GM12878 (cell line): ENCODE results near the gene ASIC2.

Experiments
- CEBPB ChIP-seq, 2 experiments: fragments of 150-350 bp in 1 of 2; IDR thresholded peaks; 2 replicates each; pipeline ENCODE4 v1.6.1; 2012 to 2014; ENCODE audit warnings: low read depth in 2 of 2, low read length in 2 of 2, borderline replicate concordance in 1 of 2, inconsistent platforms in 1 of 2
- EZH2 ChIP-seq: IDR thresholded peaks from 2 replicates; pipeline ENCODE4 v1.6.1; 2012; ENCODE audit warnings: low read depth, mild to moderate bottlenecking, control low read depth, inconsistent platforms, low read length, borderline replicate concordance; ENCODE audit not compliant: control insufficient read depth
- IKZF1 ChIP-seq: fragments of 450-650 bp; conservative IDR thresholded peaks from 2 replicates; pipeline ENCODE4 v1.6.1; 2017; ENCODE audit warnings: antibody characterized with exemption, mild to moderate bottlenecking
- MXI1 ChIP-seq: fragments of 150-350 bp; IDR thresholded peaks from 2 replicates; pipeline ENCODE4 v1.6.1; 2011; ENCODE audit warnings: low read depth, mild to moderate bottlenecking, inconsistent platforms, low read length, improper control_type of control experiment
- NR2C2 ChIP-seq: IDR thresholded peaks from 2 replicates; pipeline ENCODE4 v1.6.1; 2011; ENCODE audit warnings: borderline replicate concordance, low read depth; ENCODE audit not compliant: control insufficient read depth, insufficient read length
- POLR2A ChIP-seq: IDR thresholded peaks from 2 replicates; pipeline ENCODE4 v1.6.1; 2011; ENCODE audit warnings: low read depth, mild to moderate bottlenecking, low read length
- RFX5 ChIP-seq: IDR thresholded peaks from 2 replicates; pipeline ENCODE4 v1.6.1; 2011; ENCODE audit warnings: low read depth, low read length, improper control_type of control experiment
- SMC3 ChIP-seq: IDR thresholded peaks from 2 replicates; pipeline ENCODE4 v1.6.1; 2011; ENCODE audit warnings: low read length, improper control_type of control experiment, borderline replicate concordance
- TAF1 ChIP-seq: IDR thresholded peaks from 2 replicates; pipeline ENCODE4 v1.6.1; 2011; ENCODE audit warnings: mild to moderate bottlenecking, low read depth, low read length, borderline replicate concordance
- ZBED1 ChIP-seq: IDR thresholded peaks from 2 replicates; pipeline ENCODE4 v1.6.1; 2016; ENCODE audit warnings: borderline replicate concordance
- TF ChIP-seq, protein P1 (sequence below): IDR thresholded peaks from 2 replicates; pipeline ENCODE4 v1.6.1; 2011; ENCODE audit warnings: low read depth, low read length, improper control_type of control experiment, borderline replicate concordance
- TF ChIP-seq, protein P2 (sequence below), 3 experiments: IDR thresholded peaks in 2 of 3; conservative IDR thresholded peaks in 1 of 3; 2 replicates each; pipeline ENCODE4 v1.5.1; 2011; ENCODE audit warnings: low read depth in 3 of 3, low read length in 3 of 3, mild to moderate bottlenecking in 3 of 3, control low read depth in 2 of 3, moderate library complexity in 2 of 3, inconsistent platforms in 1 of 3, mixed read lengths in 1 of 3; ENCODE audit not compliant: control insufficient read depth in 2 of 3, insufficient read depth in 1 of 3; ENCODE audit errors: extremely low read depth in 1 of 3
- TF ChIP-seq, protein P3 (sequence below): IDR thresholded peaks from 2 replicates; pipeline ENCODE4 v1.6.1; 2011; ENCODE audit warnings: low read depth, mild to moderate bottlenecking, low read length, moderate library complexity, borderline replicate concordance; ENCODE audit errors: extremely low read depth

DNA sequence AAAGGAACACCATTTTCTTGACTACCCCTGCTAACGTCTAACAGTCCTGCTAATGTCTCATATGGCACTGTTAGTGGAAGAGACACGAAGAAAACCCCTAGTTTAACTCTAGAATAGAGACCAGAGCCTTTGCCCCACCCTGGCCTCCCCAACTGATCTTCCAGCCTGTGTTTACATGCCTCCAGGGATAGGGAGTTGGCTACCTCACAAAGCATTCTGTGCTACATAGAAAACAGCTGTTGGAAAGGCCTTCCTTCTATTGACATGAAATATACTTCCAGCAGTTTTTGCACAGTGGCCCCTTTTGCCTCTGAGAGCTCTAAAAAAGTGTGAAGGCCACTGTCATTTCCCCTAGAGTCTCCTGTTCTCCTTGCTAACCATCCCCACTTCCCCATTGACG is 73.1 kb downstream of the ASIC2 start:
- no peak for TF ChIP-seq ZBED1
- TF ChIP-seq EZH2 = no peak
- TF ChIP-seq, protein P1, sequence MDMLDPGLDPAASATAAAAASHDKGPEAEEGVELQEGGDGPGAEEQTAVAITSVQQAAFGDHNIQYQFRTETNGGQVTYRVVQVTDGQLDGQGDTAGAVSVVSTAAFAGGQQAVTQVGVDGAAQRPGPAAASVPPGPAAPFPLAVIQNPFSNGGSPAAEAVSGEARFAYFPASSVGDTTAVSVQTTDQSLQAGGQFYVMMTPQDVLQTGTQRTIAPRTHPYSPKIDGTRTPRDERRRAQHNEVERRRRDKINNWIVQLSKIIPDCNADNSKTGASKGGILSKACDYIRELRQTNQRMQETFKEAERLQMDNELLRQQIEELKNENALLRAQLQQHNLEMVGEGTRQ = no peak
- no peak for TF ChIP-seq IKZF1
- no peak for TF ChIP-seq TAF1
- no peak for TF ChIP-seq POLR2A
- no peak for TF ChIP-seq NR2C2
- TF ChIP-seq, protein P2, sequence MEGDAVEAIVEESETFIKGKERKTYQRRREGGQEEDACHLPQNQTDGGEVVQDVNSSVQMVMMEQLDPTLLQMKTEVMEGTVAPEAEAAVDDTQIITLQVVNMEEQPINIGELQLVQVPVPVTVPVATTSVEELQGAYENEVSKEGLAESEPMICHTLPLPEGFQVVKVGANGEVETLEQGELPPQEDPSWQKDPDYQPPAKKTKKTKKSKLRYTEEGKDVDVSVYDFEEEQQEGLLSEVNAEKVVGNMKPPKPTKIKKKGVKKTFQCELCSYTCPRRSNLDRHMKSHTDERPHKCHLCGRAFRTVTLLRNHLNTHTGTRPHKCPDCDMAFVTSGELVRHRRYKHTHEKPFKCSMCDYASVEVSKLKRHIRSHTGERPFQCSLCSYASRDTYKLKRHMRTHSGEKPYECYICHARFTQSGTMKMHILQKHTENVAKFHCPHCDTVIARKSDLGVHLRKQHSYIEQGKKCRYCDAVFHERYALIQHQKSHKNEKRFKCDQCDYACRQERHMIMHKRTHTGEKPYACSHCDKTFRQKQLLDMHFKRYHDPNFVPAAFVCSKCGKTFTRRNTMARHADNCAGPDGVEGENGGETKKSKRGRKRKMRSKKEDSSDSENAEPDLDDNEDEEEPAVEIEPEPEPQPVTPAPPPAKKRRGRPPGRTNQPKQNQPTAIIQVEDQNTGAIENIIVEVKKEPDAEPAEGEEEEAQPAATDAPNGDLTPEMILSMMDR (IDR thresholded peaks at IDR 0.05 in 2 of 3, conservative IDR thresholded peaks at IDR 0.05 in 1 of 3; ENCODE audit: control insufficient read depth in 2 of 3, extremely low read depth in 1 of 3, insufficient read depth in 1 of 3, low read depth in 3 of 3, low read length in 3 of 3) = no peak
- TF ChIP-seq SMC3 = no peak
- TF ChIP-seq RFX5 = no peak
- TF ChIP-seq CEBPB (IDR thresholded peaks at IDR 0.05; ENCODE audit: borderline replicate concordance in 1 of 2, low read depth in 2 of 2, low read length in 2 of 2) = no peak
- TF ChIP-seq MXI1 = no peak
- TF ChIP-seq, protein P3, sequence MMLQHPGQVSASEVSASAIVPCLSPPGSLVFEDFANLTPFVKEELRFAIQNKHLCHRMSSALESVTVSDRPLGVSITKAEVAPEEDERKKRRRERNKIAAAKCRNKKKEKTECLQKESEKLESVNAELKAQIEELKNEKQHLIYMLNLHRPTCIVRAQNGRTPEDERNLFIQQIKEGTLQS = no peak
